K562 (cell line): Measurements from ENCODE around the gene WDR35. TPM values are rescaled to one million over a fixed set of nuclear protein-coding genes. Genes with fewer than 3 reads are reported as not detected.

ENCODE experiments used
- polyA plus RNA-seq, 8 experiments: library from polyadenylated mRNA; depleted of rRNA in 4 of 8; stranded (reverse) in 5 of 8; unstranded in 3 of 8; fragments of >200 nt; fragmentation: Nextera tagmentation in 2 of 8; fragmentation: Illumina TruSeq in 1 of 8; extraction: Ambion mirVana in 2 of 8; extraction: Trizol in 1 of 8; gene quantifications; 2 replicates each; pipeline versions ENCODE4 v1.2.1 to v1.2.3, GENCODE V29; 2011 to 2014; ENCODE audit warnings: inconsistent platforms in 1 of 8, missing spikeins in 1 of 8
- total RNA-seq, 7 experiments: library from RNA; depleted of rRNA in 6 of 7; stranded (reverse); fragments of >200 nt in 6 of 7; fragmentation: Illumina TruSeq in 2 of 7; extraction: Trizol in 2 of 7; gene quantifications; 2 replicates each; pipeline versions ENCODE4 v1.2.1 to v1.2.3, GENCODE V29; 2011 to 2021; ENCODE audit warnings: low replicate concordance in 1 of 7
- TF ChIP-seq, protein P1 (sequence below), 2 experiments: fragments of 450-650 bp in 1 of 2; sonication (generic) in 1 of 2; formaldehyde crosslinking in 1 of 2; IDR thresholded peaks; 2 replicates each; pipeline versions ENCODE4 v1.7.1 to v1.9.0; 2016 to 2022; ENCODE audit warnings: inconsistent platforms in 1 of 2, mild to moderate bottlenecking in 1 of 2, missing genetic modification reagents in 1 of 2

Gene WDR35
- total and polyA plus RNA-seq, 9 of the 15 experiments (the other 6 are each of a cell fraction or from before 2014, with no cell fraction given) = 3.3 to 13.1 (median 8.0) TPM

DNA sequence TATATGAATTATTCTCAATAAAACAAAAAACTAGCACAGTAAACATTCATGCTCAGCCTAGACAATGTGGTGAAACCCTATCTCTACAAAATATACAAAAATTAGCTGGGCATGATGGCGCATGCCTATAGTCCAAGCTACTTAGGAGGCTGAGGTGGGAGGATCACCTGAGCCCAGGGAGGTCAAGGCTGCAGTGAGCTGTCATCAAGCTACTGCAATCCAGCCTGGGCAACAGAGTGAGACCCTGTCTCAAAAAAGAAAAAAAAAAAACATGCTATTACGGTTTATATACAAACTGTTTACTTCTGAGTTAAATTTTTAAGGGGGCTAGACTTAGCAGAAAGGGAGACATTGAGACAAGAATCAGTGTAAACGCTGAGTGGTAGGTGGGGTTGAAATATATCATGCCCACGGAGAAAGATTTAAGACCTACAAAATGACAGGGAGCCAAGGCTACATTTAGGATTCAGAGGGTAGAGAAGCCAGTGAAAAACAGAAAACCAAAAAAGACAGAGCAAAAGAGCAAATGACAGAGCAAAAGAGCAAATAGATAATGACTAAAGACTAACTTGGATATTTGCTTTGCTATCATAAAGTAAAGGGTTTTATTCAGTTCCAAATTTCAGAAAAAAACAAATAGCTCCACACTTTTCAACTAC, 95.6 kb downstream of the WDR35 start (continued):
- TF ChIP-seq, protein P1, sequence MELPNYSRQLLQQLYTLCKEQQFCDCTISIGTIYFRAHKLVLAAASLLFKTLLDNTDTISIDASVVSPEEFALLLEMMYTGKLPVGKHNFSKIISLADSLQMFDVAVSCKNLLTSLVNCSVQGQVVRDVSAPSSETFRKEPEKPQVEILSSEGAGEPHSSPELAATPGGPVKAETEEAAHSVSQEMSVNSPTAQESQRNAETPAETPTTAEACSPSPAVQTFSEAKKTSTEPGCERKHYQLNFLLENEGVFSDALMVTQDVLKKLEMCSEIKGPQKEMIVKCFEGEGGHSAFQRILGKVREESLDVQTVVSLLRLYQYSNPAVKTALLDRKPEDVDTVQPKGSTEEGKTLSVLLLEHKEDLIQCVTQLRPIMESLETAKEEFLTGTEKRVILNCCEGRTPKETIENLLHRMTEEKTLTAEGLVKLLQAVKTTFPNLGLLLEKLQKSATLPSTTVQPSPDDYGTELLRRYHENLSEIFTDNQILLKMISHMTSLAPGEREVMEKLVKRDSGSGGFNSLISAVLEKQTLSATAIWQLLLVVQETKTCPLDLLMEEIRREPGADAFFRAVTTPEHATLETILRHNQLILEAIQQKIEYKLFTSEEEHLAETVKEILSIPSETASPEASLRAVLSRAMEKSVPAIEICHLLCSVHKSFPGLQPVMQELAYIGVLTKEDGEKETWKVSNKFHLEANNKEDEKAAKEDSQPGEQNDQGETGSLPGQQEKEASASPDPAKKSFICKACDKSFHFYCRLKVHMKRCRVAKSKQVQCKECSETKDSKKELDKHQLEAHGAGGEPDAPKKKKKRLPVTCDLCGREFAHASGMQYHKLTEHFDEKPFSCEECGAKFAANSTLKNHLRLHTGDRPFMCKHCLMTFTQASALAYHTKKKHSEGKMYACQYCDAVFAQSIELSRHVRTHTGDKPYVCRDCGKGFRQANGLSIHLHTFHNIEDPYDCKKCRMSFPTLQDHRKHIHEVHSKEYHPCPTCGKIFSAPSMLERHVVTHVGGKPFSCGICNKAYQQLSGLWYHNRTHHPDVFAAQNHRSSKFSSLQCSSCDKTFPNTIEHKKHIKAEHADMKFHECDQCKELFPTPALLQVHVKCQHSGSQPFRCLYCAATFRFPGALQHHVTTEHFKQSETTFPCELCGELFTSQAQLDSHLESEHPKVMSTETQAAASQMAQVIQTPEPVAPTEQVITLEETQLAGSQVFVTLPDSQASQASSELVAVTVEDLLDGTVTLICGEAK (IDR thresholded peaks at IDR 0.05) = no peak
- TF ChIP-seq, protein P1 (CRISPR knock-in tag; IDR thresholded peaks at IDR 0.05) = no peak
- TF ChIP-seq, all 486 proteins: peak for 8
